ENCODE data around the gene APLN.

APLN gene, protein sequence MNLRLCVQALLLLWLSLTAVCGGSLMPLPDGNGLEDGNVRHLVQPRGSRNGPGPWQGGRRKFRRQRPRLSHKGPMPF

DNA sequence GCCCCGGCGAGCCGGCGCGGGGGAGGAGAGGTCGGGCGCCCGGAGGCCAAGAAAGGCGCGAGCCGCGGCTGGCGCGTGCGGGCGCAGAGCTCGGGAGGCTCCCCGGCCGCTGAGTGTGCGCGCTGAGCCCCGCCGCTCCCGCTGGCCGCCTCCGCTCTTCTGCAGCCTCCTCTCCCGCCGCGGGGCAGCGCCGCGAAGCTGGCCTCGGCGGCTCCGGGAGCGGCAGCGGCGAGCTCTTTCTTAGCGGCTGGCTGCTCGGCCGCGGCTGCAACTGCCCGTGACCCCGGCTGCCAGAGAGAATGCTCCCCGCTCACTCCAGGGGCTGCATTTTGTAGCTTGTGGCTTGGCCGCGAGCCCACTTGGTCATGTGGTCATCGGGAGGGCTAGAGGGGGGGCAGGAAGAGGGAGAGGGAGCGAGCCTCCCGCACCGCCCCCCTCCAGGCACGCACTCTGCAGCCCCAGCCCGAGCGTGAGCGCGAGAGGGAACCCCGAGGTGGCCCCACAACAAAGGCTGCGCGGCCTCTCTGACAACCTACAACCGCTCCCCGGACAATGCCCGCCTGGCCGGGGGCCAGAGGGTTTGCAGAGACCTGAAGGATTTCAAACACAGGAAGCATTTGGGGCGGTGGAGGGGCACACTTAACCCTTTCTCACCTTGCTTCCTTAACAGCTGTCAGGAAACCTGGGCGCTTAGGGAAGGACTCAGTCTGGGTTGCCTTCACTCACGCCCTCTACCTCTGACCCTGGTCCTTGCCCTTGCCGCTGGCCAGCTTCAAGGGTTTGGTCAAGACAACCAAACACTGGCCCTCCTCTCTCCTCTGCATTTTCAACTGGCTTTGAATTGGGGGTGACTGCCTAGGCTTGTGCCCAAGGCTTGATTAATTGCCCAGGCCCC, at the start of gene APLN:
Gene APLN (minus strand): TSS at position 305 of the 895 bp plus-strand sequence. CDS start 326 bp downstream, outside the sequence.
- Histone ChIP-seq H3K9ac (no peak within 1 kb of the TSS), H3K27me3 (ENCODE audit: control insufficient read depth, insufficient read depth, low read length) (no peaks in the 10 kb centered on the region), H3K27ac (no peak within 1 kb of the TSS), H3K79me2 (no peaks in the 10 kb centered on the region), H3K36me3 (ENCODE audit: control insufficient read depth, insufficient read depth, low read length) (no peaks in the 10 kb centered on the region), H3K9me3 (ENCODE audit: control insufficient read depth, low read length) (no peaks in the 10 kb centered on the region), H3K4me2 (ENCODE audit: low read length) (peak within 1 kb of the TSS; percentile 63), H3K4me3 (ENCODE audit: low read depth, low read length) (peak within 1 kb of the TSS; percentile 18), H3K4me1 (peaks cover 7% of the 10 kb centered on the region), H2AFZ (peak within 1 kb of the TSS; percentile 56)
- TF ChIP-seq, protein P1, sequence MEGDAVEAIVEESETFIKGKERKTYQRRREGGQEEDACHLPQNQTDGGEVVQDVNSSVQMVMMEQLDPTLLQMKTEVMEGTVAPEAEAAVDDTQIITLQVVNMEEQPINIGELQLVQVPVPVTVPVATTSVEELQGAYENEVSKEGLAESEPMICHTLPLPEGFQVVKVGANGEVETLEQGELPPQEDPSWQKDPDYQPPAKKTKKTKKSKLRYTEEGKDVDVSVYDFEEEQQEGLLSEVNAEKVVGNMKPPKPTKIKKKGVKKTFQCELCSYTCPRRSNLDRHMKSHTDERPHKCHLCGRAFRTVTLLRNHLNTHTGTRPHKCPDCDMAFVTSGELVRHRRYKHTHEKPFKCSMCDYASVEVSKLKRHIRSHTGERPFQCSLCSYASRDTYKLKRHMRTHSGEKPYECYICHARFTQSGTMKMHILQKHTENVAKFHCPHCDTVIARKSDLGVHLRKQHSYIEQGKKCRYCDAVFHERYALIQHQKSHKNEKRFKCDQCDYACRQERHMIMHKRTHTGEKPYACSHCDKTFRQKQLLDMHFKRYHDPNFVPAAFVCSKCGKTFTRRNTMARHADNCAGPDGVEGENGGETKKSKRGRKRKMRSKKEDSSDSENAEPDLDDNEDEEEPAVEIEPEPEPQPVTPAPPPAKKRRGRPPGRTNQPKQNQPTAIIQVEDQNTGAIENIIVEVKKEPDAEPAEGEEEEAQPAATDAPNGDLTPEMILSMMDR (IDR thresholded peaks at IDR 0.05) = no peak

DNA sequence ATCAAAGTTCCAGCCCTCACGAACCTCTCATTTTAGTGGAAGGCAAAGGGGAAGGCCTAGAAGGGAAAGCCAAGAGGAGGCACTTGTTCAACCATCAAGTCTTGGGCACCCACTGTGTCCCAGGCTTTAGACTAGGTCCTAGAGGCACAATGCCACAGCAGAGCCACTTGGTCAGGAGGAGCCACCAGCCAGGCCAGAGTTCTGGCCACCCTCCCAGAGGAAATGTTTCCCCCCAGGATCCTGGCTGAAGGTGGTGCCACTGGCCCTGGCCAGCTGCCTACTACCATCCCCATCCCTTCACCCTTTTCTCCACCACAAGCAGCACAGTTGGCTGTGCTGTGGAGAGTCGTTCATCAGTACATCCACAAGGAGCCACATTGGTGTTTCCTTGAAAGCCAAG, 49.7 kb upstream of the APLN start:
- Histone ChIP-seq H3K79me2 (no peaks in the 10 kb centered on the region), H3K4me2 (ENCODE audit: low read length) (no peak overlapping the region), H3K27me3 (ENCODE audit: control insufficient read depth, insufficient read depth, low read length) (no peaks in the 10 kb centered on the region), H3K9ac (no peak overlapping the region), H3K4me1 (peaks cover 10% of the 10 kb centered on the region), H3K27ac (no peak overlapping the region), H3K9me3 (ENCODE audit: control insufficient read depth, low read length) (no peaks in the 10 kb centered on the region), H2AFZ (no peak overlapping the region), H3K4me3 (ENCODE audit: low read depth, low read length) (no peak overlapping the region), H3K36me3 (ENCODE audit: control insufficient read depth, insufficient read depth, low read length) (no peaks in the 10 kb centered on the region)
- TF ChIP-seq, protein P1 (IDR thresholded peaks at IDR 0.05) = no peak

DNA sequence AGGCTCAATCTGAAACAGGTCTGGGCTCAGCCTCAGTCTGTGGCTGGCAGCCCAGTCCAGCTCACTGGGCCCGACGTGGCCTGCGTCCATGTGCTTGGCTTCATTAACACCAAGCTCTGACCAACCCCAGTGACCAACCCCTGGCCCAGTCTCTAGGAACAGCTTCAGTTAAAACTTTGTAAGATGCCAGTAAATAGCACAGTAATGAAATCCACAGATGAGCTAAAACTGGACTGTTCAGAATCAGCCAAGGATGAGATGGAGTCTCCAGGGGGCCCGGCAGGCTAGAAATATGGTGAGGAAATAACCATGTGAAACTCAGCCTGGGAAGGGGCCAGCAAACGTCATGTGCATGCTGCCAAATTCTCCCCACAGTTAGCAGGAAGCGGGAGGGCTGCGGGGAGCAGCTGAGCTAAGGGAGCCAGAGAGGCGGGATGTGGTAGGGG, 46.9 kb upstream of the APLN start:
- Histone ChIP-seq H3K36me3 (ENCODE audit: control insufficient read depth, insufficient read depth, low read length) (no peaks in the 10 kb centered on the region), H3K4me2 (ENCODE audit: low read length) (no peak overlapping the region), H3K9ac (no peak overlapping the region), H3K4me3 (ENCODE audit: low read depth, low read length) (no peak overlapping the region), H3K27ac (no peak overlapping the region), H3K27me3 (ENCODE audit: control insufficient read depth, insufficient read depth, low read length) (no peaks in the 10 kb centered on the region), H3K79me2 (no peaks in the 10 kb centered on the region), H3K9me3 (ENCODE audit: control insufficient read depth, low read length) (no peaks in the 10 kb centered on the region), H2AFZ (no peak overlapping the region), H3K4me1 (peaks cover 6% of the 10 kb centered on the region)
- TF ChIP-seq, protein P1 (IDR thresholded peaks at IDR 0.05) = no peak

DNA sequence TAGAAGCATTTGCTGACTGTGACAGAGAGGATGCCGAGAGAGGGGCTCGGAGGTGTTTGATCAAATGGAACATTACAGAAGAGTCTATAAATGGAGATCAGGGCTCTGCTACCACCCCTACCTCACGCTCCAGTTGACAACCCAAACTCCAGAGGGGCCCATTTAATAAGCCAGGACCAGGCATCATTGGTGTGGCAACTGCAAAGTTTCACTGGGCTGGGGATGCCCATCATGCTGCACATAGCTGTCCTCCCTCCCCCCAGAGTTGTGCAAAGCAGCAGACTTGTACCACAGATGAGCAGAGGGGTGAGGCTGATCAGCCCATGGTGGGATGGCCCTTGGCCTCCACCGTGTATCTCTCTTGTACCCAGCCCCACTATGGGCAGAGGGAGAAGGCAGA, 45.8 kb upstream of the APLN start:
- Histone ChIP-seq H3K4me1 (no peaks in the 10 kb centered on the region), H3K9ac (no peak overlapping the region), H3K27ac (no peak overlapping the region), H3K9me3 (ENCODE audit: control insufficient read depth, low read length) (no peaks in the 10 kb centered on the region), H3K4me3 (ENCODE audit: low read depth, low read length) (no peak overlapping the region), H3K79me2 (no peaks in the 10 kb centered on the region), H3K36me3 (ENCODE audit: control insufficient read depth, insufficient read depth, low read length) (no peaks in the 10 kb centered on the region), H2AFZ (no peak overlapping the region), H3K4me2 (ENCODE audit: low read length) (no peak overlapping the region), H3K27me3 (ENCODE audit: control insufficient read depth, insufficient read depth, low read length) (no peaks in the 10 kb centered on the region)
- TF ChIP-seq, protein P1 (IDR thresholded peaks at IDR 0.05) = no peak

All from parathyroid adenoma (tissue), 2 donors.